ENCODE measurements around the gene CHI3L1.

Gene CHI3L1

DNA sequence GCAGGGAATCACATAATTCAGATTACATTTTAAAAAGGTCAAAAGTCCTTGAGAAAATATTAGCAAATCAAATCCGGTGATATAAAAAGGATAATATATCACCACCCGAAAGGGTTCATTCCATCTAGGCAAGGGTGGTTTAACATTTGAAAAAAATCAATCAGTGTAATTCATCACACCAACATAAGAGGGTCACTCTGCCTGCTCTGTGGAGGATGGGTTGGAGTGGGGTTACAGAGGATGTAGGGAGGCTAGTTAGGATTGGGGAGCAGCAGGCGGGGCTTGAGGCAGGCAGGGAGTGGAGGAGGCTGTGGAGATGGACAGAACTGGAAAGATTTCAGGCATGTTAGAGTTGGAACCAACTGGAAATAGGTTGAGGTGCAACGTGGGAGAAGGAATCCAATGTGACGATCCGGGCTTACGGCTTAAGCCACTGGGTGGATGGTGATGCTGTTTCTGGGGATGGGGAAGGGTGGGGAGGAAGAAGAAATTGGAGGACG is 46.5 kb downstream of the CHI3L1 start:
- Histone ChIP-seq H3K9me3 (ENCODE audit: insufficient read depth, low read length) (peaks cover 9% of the 10 kb centered on the region; the same call in 1 of the 2 replicates), H3K9ac (ENCODE audit: insufficient read length, low read depth) (no peak overlapping the region), H3K36me3 (ENCODE audit: insufficient read depth, insufficient read length, low read length) (peaks cover 15% of the 10 kb centered on the region), H3K4me1 (ENCODE audit: insufficient read depth, insufficient read length) (peaks cover 31% of the 10 kb centered on the region), H3K4me3 (ENCODE audit: insufficient read length, low read depth) (no peak overlapping the region), H3K27me3 (ENCODE audit: insufficient read depth, insufficient read length) (no peaks in the 10 kb centered on the region)
- no peak for TF ChIP-seq SUZ12 (IDR thresholded peaks at IDR 0.05; ENCODE audit: extremely low read depth, insufficient read depth, insufficient read length)
- TF ChIP-seq ZNF274 (IDR thresholded peaks at IDR 0.05; ENCODE audit: low read depth, low read length): no peak
- no peak for DNase-seq (ENCODE audit: low read depth, low spot score)

DNA sequence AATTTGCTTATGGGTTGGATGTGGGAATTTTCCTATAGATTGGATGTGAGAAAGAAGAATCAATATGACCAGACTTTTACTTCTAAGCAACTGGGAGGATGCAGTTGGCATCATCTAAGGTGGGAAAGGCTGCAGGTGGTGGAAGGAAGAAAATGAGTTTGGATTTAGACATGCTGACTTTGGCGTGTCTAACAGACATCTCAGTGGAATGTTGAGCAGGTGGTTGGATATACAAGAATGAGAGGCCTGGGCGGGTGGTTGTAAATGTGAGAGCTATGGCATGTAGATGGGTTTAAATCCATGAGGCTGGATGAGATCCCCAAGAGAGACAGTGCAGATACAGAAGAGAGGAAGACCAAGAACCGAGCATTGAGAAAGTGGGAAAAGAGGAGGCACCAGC is 48.4 kb downstream of the CHI3L1 start:
- TF ChIP-seq ZNF274 (IDR thresholded peaks at IDR 0.05; ENCODE audit: low read depth, low read length) (no peak), SUZ12 (IDR thresholded peaks at IDR 0.05; ENCODE audit: extremely low read depth, insufficient read depth, insufficient read length) (no peak), YY1 (IDR thresholded peaks at IDR 0.05; ENCODE audit: insufficient read depth, insufficient read length) (no peak)
- peaks cover 32% of the 10 kb centered on the region for H3K4me1 ChIP-seq (ENCODE audit: insufficient read depth, insufficient read length)
- H3K36me3 ChIP-seq (ENCODE audit: insufficient read depth, insufficient read length, low read length): peaks cover 14% of the 10 kb centered on the region
- peaks cover 2% of the 10 kb centered on the region; the same call in 1 of the 2 replicates for H3K9me3 ChIP-seq (ENCODE audit: insufficient read depth, low read length)
- H3K27me3 ChIP-seq (ENCODE audit: insufficient read depth, insufficient read length): no peaks in the 10 kb centered on the region
- no peak for DNase-seq (ENCODE audit: low read depth, low spot score)
- H3K9ac ChIP-seq (ENCODE audit: insufficient read length, low read depth): no peak overlapping the region
- H3K4me3 ChIP-seq (ENCODE audit: insufficient read length, low read depth): no peak overlapping the region

DNA sequence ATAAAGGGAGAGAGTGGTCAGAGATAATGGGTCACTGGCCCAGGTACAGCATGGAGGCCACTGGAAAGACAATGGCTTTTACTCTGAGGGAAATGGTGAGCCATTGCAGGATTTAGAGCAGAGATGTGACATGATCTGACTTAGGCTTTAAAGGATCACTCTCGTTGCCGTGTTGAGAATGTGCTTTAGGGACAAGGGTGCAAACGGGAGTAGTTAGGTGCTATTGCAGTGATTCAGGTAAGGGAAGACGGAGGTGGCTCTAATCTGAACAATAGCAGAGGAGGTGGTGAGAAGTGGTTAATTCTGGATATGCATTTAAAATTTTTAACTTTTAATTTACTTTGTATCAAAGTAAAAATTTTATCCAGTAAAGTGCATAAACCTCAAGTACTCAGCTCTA is 49.2 kb downstream of the CHI3L1 start:
- no peak for DNase-seq (ENCODE audit: low read depth, low spot score)
- H3K4me1 ChIP-seq (ENCODE audit: insufficient read depth, insufficient read length): peaks cover 32% of the 10 kb centered on the region
- H3K4me3 ChIP-seq (ENCODE audit: insufficient read length, low read depth): no peak overlapping the region
- H3K36me3 ChIP-seq (ENCODE audit: insufficient read depth, insufficient read length, low read length): peaks cover 14% of the 10 kb centered on the region
- no peaks in the 10 kb centered on the region for H3K9me3 ChIP-seq (ENCODE audit: insufficient read depth, low read length)
- H3K9ac ChIP-seq (ENCODE audit: insufficient read length, low read depth): no peak overlapping the region
- no peak for TF ChIP-seq YY1 (IDR thresholded peaks at IDR 0.05; ENCODE audit: insufficient read depth, insufficient read length)
- no peak for TF ChIP-seq SUZ12 (IDR thresholded peaks at IDR 0.05; ENCODE audit: extremely low read depth, insufficient read depth, insufficient read length)
- TF ChIP-seq ZNF274 (IDR thresholded peaks at IDR 0.05; ENCODE audit: low read depth, low read length): no peak
- H3K27me3 ChIP-seq (ENCODE audit: insufficient read depth, insufficient read length): no peaks in the 10 kb centered on the region

DNA sequence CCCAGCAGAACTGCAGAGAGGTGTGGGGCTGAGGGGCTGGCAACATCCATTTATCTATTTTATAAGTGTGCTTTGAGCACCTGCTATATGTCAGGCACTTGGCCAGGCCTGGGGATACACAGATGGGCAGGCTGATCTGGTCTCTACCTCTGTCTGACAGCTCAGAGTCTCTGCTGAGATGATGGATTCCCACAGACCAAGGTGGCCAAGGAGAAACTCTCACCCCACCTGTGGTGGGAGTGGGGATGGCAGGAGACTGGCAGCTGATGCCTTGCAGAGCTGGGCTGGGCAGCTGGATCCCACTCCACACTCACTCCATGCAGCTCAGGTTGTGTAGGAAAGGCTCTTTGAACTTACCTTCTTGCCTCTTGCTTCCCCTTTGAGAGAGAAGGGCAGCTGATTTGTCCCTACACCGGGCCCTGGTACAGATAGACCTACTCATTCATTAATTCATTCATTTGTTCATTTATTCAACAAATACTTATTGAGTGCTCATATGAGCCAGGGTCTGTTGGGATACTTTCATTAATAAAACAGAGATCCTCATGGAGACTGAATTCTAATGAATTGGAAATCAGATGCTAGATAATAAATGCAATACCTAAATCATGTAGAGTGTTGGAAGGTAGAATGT is 50.0 kb downstream of the CHI3L1 start:
- Histone ChIP-seq H3K36me3 (ENCODE audit: insufficient read depth, insufficient read length, low read length) (peaks cover 14% of the 10 kb centered on the region), H3K4me1 (ENCODE audit: insufficient read depth, insufficient read length) (peaks cover 29% of the 10 kb centered on the region), H3K27me3 (ENCODE audit: insufficient read depth, insufficient read length) (no peaks in the 10 kb centered on the region), H3K9ac (ENCODE audit: insufficient read length, low read depth) (no peak overlapping the region), H3K4me3 (ENCODE audit: insufficient read length, low read depth) (no peak overlapping the region), H3K9me3 (ENCODE audit: insufficient read depth, low read length) (no peaks in the 10 kb centered on the region)
- TF ChIP-seq ZNF274 (IDR thresholded peaks at IDR 0.05; ENCODE audit: low read depth, low read length) (no peak), YY1 (IDR thresholded peaks at IDR 0.05; ENCODE audit: insufficient read depth, insufficient read length) (no peak), SUZ12 (IDR thresholded peaks at IDR 0.05; ENCODE audit: extremely low read depth, insufficient read depth, insufficient read length) (no peak)
- DNase-seq (ENCODE audit: low read depth, low spot score): no peak

DNA sequence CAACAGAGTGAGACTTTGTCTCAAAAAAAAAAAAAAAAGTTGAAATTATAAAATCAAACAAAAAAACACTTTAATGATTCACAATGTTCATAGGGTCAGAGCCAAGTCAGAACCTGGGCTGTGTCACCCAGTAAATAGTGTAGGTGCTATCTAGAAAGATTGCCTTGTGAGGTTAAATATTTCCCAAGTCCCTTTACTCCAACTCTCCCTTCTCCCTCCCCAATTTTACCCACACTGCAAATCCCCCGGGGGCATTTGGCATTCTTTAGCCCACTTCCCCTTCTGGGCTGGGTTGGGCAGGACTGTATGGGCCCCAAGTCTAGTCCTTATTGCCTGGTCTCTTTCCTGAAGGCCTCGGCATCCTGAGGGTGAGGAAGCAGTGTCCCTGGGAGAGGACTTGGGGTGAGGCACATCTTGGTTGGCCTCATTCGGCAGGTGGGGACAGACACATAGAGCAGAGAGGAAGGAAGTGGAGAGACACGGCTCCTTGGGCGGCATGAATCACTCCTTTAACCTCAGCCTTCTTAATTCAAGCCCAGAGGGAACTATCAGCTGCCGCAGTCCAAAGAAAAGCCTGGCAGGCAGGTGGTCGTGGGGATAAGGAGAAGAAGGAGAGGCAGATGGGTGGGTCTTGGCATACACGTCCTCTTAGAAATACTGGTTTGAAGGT is 50.7 kb downstream of the CHI3L1 start:
- DNase-seq (ENCODE audit: low read depth, low spot score): no peak
- Histone ChIP-seq H3K4me3 (ENCODE audit: insufficient read length, low read depth) (no peak overlapping the region), H3K9ac (ENCODE audit: insufficient read length, low read depth) (no peak overlapping the region), H3K4me1 (ENCODE audit: insufficient read depth, insufficient read length) (peaks cover 25% of the 10 kb centered on the region), H3K27me3 (ENCODE audit: insufficient read depth, insufficient read length) (no peaks in the 10 kb centered on the region), H3K9me3 (ENCODE audit: insufficient read depth, low read length) (no peaks in the 10 kb centered on the region), H3K36me3 (ENCODE audit: insufficient read depth, insufficient read length, low read length) (peaks cover 21% of the 10 kb centered on the region)
- no peak for TF ChIP-seq SUZ12 (IDR thresholded peaks at IDR 0.05; ENCODE audit: extremely low read depth, insufficient read depth, insufficient read length)

DNA sequence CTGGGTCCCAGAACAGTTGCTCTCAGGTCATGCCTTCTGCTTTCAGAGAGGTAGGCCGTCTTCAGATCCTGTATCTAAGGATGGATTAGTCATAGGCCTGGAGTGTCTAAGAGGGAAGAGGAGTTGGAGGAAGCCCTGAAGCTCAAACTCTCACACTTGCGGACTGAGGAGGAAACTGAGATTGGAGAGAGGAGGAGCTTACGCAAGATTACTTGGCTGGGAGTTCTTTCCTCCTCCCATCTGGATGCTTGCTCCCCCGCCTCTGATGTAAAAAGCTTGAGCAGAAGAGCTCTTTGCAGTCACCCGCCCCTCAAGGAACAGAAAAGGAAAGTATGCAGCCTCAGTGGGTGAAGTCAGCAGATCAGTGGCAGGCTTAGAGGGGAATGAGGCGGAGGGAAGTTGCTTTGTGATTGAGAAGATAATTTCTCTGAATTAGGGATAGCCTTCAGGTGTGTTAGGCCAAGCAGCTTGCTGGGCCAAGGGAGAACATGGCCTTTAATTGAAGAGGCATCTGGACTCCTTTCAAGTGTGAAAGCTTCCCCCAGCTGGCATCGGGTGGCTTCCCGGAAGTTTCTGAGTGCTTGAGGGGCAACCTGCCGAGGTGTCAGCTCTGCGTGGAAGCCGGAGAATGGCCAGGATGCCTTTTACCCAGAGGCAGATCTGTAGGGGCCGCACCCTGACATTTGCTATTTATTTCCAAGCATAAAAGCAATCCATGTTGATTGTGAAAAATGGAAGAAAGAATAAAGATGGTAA is 52.4 kb downstream of the CHI3L1 start:
- Histone ChIP-seq H3K36me3 (ENCODE audit: insufficient read depth, insufficient read length, low read length) (peaks cover 37% of the 10 kb centered on the region), H3K9ac (ENCODE audit: insufficient read length, low read depth) (no peak overlapping the region), H3K27me3 (ENCODE audit: insufficient read depth, insufficient read length) (no peaks in the 10 kb centered on the region), H3K4me3 (ENCODE audit: insufficient read length, low read depth) (no peak overlapping the region), H3K4me1 (ENCODE audit: insufficient read depth, insufficient read length) (peaks cover 20% of the 10 kb centered on the region), H3K9me3 (ENCODE audit: insufficient read depth, low read length) (no peaks in the 10 kb centered on the region)
- TF ChIP-seq YY1 (IDR thresholded peaks at IDR 0.05; ENCODE audit: insufficient read depth, insufficient read length) (no peak), SUZ12 (IDR thresholded peaks at IDR 0.05; ENCODE audit: extremely low read depth, insufficient read depth, insufficient read length) (no peak)
- no peak for DNase-seq (ENCODE audit: low read depth, low spot score)

DNA sequence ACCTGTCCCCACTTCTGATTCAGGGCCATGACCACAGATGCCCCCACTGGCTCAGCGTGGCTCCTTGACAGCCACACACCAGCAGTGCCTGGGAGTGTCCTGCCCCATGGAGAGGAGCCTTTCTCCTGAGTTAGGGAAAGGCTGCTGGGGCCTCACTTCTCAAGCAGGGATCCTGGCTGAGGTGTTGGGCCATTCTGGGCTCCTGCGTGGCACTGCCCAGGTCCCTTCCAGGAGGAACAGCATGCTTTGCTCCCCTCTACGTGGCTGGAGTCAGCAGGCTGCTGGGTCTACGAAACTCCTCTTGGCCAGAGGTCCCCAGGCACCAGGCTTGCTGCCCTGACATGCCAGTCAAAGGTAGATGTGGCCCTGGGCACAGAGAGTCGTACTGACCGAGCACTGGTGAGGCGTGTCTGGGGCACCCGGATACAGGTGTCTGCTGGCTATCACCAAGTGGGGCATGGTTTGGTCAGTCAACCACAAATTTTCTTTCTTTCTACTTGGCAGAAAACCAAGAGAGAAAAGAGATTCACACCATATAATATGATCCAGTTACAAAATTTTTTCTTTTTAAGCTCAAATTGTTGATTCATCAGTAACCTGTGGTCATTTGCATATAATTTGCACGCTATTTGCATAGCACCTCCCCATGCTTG is 54.8 kb downstream of the CHI3L1 start:
- no peak for DNase-seq (ENCODE audit: low read depth, low spot score)
- Histone ChIP-seq H3K4me3 (ENCODE audit: insufficient read length, low read depth) (no peak overlapping the region), H3K4me1 (ENCODE audit: insufficient read depth, insufficient read length) (peaks cover 36% of the 10 kb centered on the region), H3K9ac (ENCODE audit: insufficient read length, low read depth) (no peak overlapping the region), H3K36me3 (ENCODE audit: insufficient read depth, insufficient read length, low read length) (peaks cover 43% of the 10 kb centered on the region), H3K9me3 (ENCODE audit: insufficient read depth, low read length) (no peaks in the 10 kb centered on the region), H3K27me3 (ENCODE audit: insufficient read depth, insufficient read length) (peaks cover 17% of the 10 kb centered on the region)
- TF ChIP-seq YY1 (IDR thresholded peaks at IDR 0.05; ENCODE audit: insufficient read depth, insufficient read length) (no peak), SUZ12 (IDR thresholded peaks at IDR 0.05; ENCODE audit: extremely low read depth, insufficient read depth, insufficient read length) (no peak), ZNF274 (IDR thresholded peaks at IDR 0.05; ENCODE audit: low read depth, low read length) (no peak)
